HTR-8/SVneo (cell line): Measurements from ENCODE around the gene IP6K1.
A peak's percentile ranks its signal among the peaks of the same experiment; 100 is the strongest.
"Not testable (repeated sequence)": the region's sequence is repeated elsewhere in the genome, so short reads cannot be mapped to it uniquely, and the experiment has no call there.

Experiments used
- DNase-seq: peaks from one replicate; pipeline ENCODE4 v3.0.0; 2011; ENCODE audit warnings: low spot score, mixed read lengths; ENCODE audit not compliant: insufficient read length
- FAIRE-seq: peaks from 2 replicates; lab custom pipeline; 2011; peaks lifted over from hg19 to GRCh38; lab: Jason Lieb, UNC

Gene IP6K1

GRCh38 chr3:49786357-49787181, at the start of gene IP6K1:
Gene IP6K1, minus strand, starts transcription at chr3:49786542. Its CDS starts 38,502 bp downstream, at chr3:49748040.
- FAIRE-seq (peak; percentile 100), DNase-seq (peak; percentile 100)

GRCh38 chr3:49831341-49831740, 45.0 kb upstream of the IP6K1 start:
- no peak for DNase-seq
- no peak for FAIRE-seq

- no peak for DNase-seq
- no peak for FAIRE-seq
Observed at GRCh38 chr3:49826016-49826415, 39.7 kb upstream of the IP6K1 start.

GRCh38 chr3:49823131-49823530, 36.8 kb upstream of the IP6K1 start:
- not testable (repeated sequence) for FAIRE-seq, DNase-seq

- FAIRE-seq (no peak), DNase-seq (peak; percentile 70)
Observed at GRCh38 chr3:49813497-49814174, 27.3 kb upstream of the IP6K1 start, which contains the start of gene UBA7. Gene UBA7, minus strand, starts transcription at chr3:49813953. Its CDS starts 166 bp downstream, at chr3:49813787.

- no peak for DNase-seq
- no peak for FAIRE-seq
Observed at GRCh38 chr3:49812916-49813496, 26.7 kb upstream of the IP6K1 start.

- FAIRE-seq (no peak), DNase-seq (no peak)
Observed at GRCh38 chr3:49807431-49808114, 21.2 kb upstream of the IP6K1 start.

GRCh38 chr3:49806850-49807249, 20.5 kb upstream of the IP6K1 start:
- DNase-seq: no peak
- FAIRE-seq: no peak

GRCh38 chr3:49805897-49806701, 19.8 kb upstream of the IP6K1 start:
- no peak for DNase-seq
- FAIRE-seq: no peak

GRCh38 chr3:49805367-49805782, 19.0 kb upstream of the IP6K1 start:
- no peak for DNase-seq
- FAIRE-seq: no peak

GRCh38 chr3:49804141-49805041, 18.0 kb upstream of the IP6K1 start:
- DNase-seq (no peak), FAIRE-seq (no peak)

- FAIRE-seq (no peak), DNase-seq (no peak)
Observed at GRCh38 chr3:49803465-49804140, 17.3 kb upstream of the IP6K1 start.

- FAIRE-seq (no peak), DNase-seq (peak; percentile 83)
Observed at GRCh38 chr3:49802719-49803464, 16.6 kb upstream of the IP6K1 start, which contains the start of gene INKA1. Gene INKA1, plus strand, starts transcription at chr3:49803261. Its CDS starts 132 bp downstream, at chr3:49803393.

GRCh38 chr3:49801160-49801559, 14.8 kb upstream of the IP6K1 start:
- no peak for DNase-seq
- no peak for FAIRE-seq

GRCh38 chr3:49799761-49800160, 13.4 kb upstream of the IP6K1 start, which contains the start of gene CDHR4:
Gene CDHR4, minus strand, starts transcription at chr3:49799873. Its CDS starts 61 bp downstream, at chr3:49799812.
- peak; percentile 76 for DNase-seq
- peak; percentile 54 for FAIRE-seq

GRCh38 chr3:49799105-49799504, 12.8 kb upstream of the IP6K1 start:
- FAIRE-seq: peak; percentile 26

More at GRCh38 chr3:49799105-49799504, 12.8 kb upstream of the IP6K1 start:
- DNase-seq: no peak
